Epidermal melanocyte (primary cell): ENCODE measurements around the gene PHF3.

Source experiments
- DNase-seq: peaks from one replicate; pipeline ENCODE4 v3.0.0; 2011; ENCODE audit warnings: low spot score; ENCODE audit not compliant: insufficient read length

Gene PHF3

GRCh38 chr6:63635588-63636517 is at the start of gene PHF3:
PHF3 (plus strand) TSS chr6:63635802; CDS start chr6:63646552, 10,750 bp downstream.
- DNase-seq, result peak; percentile 82

GRCh38 chr6:63589952-63590411 is 45.6 kb upstream of the PHF3 start:
- DNase-seq, result no peak

- no peak for DNase-seq
These were observed 42.7 kb upstream of the PHF3 start for GRCh38 chr6:63592886-63593285.

- no peak for DNase-seq
These were observed 38.2 kb upstream of the PHF3 start for GRCh38 chr6:63597141-63598048.

GRCh38 chr6:63598049-63599036 is 37.3 kb upstream of the PHF3 start:
- peak; percentile 65 for DNase-seq

- no peak for DNase-seq
These were observed 36.4 kb upstream of the PHF3 start for GRCh38 chr6:63599243-63599642.

GRCh38 chr6:63600136-63600535 is 35.5 kb upstream of the PHF3 start:
- DNase-seq, result no peak

- no peak for DNase-seq
These were observed 26.4 kb upstream of the PHF3 start for GRCh38 chr6:63609231-63609630.

- DNase-seq, result no peak
These were observed 24.7 kb upstream of the PHF3 start for GRCh38 chr6:63610944-63611343.

GRCh38 chr6:63611560-63611959 is 24.0 kb upstream of the PHF3 start:
- DNase-seq, result no peak

GRCh38 chr6:63615590-63615989 is 20.0 kb upstream of the PHF3 start:
- DNase-seq, result no peak

- DNase-seq, result no peak
These were observed 11.5 kb upstream of the PHF3 start for GRCh38 chr6:63624091-63624490.

GRCh38 chr6:63630466-63630865 is 5.1 kb upstream of the PHF3 start:
- DNase-seq, result no peak

- DNase-seq, result no peak
These were observed 972 bp upstream of the PHF3 start for GRCh38 chr6:63634630-63635029.

- no peak for DNase-seq
These were observed 401 bp upstream of the PHF3 start for GRCh38 chr6:63635215-63635587.

- DNase-seq, result no peak
These were observed 968 bp downstream of the PHF3 start for GRCh38 chr6:63636518-63637021.

- no peak for DNase-seq
These were observed 2.4 kb downstream of the PHF3 start for GRCh38 chr6:63637865-63638445.

GRCh38 chr6:63640062-63640461 is 4.5 kb downstream of the PHF3 start:
- DNase-seq, result no peak

GRCh38 chr6:63643862-63644261 is 8.3 kb downstream of the PHF3 start:
- no peak for DNase-seq

- no peak for DNase-seq
These were observed 9.2 kb downstream of the PHF3 start for GRCh38 chr6:63644668-63645326.
